NOMO-1 (cell line): ENCODE measurements around the gene DNAH7.
"Not testable (repeated sequence)": the region's sequence is repeated elsewhere in the genome, so short reads cannot be mapped to it uniquely, and the experiment has no call there.

Source experiments
- DNase-seq, 2 experiments: peaks; one replicate each; lab custom pipeline; 2025; ENCODE audit not compliant: unreplicated experiment in 2 of 2; lab: John Stamatoyannopoulos, UW

DNAH7 gene

DNA sequence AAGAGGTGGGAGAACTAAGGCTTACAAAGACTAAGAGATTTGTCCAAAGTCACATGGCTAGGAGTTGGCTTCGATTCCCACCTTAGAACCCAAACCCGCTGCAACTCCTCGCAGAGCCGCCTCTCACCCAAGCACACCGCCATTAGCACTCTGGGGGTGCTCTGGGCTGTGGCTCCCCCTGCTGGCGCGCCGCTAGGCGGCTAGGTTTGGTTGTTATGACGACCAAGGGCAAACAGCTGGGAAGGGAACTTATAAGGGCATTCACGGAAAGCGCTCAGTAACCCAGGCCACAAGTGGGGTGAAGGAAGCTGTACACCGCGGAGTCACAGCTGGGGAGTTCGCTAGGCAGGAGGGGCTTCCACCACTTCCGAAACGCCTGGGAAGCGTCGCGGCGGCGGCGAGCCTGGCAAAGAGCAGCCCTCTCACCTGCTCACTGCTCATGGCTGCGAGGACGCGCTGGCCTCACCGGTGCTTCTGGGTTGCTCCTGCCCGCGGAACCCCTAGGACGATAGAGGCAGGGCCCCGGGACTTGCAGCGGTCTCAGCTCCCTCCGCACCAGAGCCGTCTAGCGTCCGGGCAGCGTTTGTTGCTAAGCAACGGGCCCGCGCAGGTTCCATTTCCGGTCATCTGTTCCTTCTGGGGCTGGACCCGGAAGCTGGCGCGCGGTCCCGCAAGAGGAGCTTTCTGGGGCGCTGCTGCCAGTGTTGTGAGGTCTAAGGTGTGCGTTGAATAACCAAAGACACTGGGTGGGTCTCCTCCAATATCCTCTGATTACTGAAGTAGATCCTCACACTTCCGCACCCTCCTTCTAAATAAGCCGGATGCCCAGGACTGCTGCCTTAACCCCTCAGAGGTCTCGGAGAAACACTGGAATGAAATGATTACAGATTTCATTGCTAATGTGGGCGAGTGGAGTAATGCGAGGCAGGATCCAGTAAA lies at the start of gene DNAH7:
DNAH7 (minus strand) TSS at position 567 of the 939 bp plus-strand sequence; CDS start at position 441, 126 bp downstream.
- peak; percentile 87 to 90 for DNase-seq

DNA sequence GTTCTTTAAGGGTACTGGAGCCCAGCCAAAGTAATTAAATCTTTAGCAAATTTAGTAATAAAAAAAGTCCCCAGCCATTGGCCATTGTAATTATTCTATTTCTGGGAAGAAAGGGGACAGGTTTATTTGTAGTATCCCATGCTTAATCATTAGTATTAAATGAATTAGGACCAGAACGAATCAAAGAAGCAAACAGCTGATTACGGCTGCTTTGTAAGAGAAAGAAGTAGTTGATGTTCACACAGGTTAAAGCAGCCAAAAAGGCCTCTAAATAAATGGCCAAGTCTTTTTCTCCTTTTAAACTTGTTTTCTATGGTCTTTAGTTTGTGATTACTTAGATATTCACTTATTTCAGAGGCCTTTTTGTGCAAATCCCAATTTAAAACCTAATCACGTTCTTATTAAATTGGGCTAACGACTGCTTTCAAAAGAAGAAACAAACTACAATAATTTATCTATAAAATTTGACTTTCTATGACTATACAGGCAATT lies 48.6 kb upstream of the DNAH7 start:
- DNase-seq, result no peak

DNA sequence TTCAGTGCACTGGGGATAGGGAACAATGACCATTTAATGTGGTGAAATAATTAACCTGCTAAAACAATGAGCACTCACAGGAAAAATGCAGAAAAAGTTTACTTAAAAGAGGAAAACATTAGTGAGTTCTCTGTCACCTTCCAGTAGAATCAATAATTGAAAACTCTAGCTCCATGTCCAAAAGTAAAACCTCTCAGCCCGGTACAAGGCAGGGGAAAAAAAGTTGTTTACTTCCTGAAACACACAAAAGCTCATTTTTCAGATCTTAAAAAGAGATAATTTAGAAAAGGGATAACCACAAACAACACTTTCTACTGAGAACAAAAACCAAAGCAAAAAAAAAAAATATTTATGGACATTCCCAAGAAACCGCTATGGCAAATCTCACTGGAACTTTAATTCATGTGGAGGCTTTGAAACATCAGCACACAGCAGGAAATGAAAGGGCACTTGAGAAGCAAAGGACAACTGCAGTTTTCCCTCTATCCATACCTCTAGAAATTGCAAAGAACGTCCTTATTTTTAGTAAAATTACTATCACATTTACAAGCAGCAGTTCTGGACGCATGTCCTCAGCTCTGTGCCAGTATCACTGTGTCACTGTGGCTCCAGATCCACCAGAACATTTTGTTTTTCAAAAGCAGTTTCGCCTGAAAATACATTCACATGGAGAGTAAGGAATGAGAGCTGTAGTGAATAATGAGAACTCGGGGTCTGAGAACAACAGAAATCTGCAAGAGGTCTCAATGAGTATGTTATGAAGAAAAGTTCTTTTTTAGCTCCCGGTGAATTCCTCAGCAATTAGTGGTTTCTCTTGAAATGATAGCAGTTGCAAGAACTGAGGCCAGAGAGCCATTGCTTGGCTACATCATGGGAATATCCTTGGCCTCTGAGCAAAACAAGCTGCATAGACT lies 44.7 kb upstream of the DNAH7 start:
- peak in 1 of 2 experiments; percentile 27 for DNase-seq

DNA sequence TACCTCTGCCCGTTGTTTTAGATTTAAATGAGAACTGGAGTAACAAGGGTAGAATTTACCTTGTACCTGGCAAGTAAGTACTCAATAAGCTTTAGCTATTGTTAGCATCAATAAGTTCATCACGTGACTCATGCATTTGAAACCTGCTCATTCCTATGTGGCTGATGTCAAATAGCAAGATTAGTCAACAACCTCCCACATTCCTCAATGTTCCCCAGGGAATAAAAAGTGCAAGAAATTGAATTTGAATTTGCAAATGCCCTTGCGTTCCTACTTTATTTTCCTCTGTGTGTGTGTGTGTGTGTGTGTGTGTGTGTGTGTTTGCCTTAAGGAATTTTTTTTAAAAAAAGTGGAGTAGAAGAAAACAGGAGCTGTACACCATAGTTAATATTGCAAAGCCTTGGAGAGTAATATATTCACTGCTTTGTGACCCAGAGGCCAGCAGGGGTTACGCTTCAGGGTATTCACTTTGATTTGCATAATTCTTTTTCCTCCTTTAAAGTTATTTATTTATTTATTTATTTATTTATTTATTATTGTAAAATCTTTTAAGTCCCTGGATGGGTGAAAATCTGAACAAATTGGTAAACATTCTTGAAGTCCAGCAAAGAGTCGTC lies 43.9 kb upstream of the DNAH7 start:
- DNase-seq, result no peak

DNA sequence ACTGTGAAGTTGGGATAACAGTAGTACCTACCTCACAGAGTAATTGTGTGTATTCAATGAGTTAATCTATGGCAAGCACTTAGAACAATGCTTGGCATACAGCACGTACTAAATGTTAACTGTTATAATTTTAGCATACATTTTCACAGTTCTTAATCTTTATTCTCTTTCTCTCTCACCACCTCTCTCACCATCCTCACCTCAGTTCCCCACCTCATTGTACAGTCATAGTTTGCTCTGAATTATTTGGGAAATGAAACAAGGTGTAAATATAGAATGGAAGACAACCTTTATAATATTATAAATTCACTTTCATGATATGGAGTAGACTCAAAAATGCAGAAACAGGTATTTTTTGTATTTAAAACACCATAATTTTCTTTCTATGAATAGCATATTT lies 40.0 kb upstream of the DNAH7 start:
- no peak for DNase-seq

DNA sequence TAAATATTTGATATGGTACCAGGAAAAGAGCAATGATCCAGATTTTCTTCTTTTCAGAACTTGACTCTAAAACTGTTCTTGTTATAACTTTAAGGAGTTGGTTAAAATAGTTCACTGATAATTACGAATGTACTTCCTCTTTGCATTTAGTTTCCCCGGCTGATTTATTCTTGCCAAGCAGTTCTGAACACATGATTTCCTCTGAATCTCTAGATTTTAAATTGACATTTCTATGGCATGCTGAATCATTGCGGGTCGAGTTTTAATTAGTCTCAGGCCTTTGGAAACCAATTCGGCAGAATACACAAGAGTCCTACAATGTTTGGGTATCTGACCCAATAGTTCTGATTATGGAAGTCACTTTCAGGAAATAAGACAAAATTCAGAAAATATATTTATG lies 37.3 kb upstream of the DNAH7 start:
- DNase-seq, result peak; percentile 63 to 93

DNA sequence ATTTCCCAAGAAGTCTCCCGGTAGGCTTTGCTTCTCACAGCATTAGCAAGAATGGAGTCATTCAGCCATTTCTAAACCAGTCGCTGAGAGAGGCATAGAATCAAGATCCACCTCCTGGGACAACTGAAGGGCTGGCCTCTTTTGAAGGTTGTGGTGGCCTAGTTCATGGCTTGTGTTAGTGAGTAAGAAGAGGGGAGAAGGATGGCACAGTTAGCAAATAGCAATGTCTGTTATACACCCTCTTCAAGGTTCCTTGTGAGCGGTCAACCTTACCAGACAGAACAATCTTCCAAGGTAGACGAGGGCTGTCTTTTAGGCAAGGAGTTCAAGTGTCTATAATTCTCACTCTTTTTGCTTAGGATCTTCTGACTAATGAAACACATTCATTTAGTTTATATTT lies 35.4 kb upstream of the DNAH7 start:
- no peak for DNase-seq

DNA sequence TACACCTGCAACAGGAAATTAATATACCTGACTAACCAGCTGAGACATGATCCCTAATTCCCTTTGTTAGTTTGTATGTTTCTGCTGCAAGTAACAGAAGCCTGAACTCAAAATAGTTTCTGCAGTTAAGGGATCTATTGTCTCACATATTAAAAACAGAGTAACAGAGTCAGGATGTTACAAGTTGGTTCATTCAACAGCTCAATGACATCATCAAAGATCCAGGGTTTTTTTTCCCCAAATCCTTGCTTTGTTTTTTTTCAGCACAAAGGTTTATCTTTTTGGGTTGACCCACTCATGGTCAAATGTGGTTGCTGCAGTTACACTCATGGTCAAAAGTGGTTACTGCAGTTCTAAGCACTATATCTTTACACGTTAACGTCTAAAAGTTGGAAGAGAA lies 35.0 kb upstream of the DNAH7 start:
- no peak for DNase-seq

DNA sequence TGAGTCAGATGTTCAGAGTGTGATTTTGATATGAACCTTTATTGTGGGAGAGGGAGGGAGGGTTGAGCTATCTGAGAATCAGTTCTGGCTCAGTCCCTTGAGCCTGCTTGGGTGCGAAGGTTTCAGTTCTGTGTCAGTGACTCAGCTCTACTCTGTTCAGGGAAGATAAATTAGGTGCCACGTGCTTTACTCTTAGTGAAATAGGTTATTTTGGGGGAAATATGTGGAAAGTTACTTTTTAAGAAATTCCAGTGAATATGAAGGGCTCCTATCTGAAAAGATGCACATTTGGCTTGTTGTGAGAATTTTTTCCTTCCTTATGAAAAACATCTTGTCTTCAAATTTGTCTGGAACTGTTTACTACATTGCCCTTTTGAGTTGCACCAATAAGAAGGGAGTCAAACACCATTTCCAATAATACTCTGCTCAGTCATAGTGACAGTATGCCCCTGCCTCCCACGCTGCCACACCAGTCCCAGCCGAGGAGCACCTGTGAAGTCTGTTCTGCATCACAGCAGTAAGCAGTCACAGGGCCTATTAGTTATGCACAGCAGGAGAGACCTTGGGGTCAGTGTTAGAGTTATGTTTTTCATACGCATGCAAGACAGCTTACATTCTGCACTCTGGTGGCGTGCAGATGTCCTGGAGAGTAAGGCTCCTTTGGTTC lies 32.8 kb upstream of the DNAH7 start:
- DNase-seq, result peak; percentile 16 to 65

DNA sequence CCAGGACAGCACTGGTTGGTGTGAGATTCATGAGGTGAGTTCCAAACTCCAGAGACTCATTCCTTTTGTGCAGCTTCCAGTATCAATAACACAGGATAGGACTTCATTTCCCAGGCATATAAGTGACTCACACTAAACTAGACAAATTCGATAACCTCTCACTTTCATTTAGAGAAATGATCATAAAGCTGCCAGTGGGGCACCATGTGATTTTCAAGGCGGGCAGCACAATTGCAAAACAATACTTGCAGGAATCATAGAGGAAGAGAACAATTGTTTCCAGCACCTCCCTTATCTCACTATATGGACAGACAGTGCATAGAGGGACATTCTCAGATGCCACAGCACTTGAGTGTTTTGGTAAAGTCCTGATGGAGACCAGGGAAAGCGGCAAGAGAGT lies 31.3 kb upstream of the DNAH7 start:
- DNase-seq, result peak; percentile 14 to 55

DNA sequence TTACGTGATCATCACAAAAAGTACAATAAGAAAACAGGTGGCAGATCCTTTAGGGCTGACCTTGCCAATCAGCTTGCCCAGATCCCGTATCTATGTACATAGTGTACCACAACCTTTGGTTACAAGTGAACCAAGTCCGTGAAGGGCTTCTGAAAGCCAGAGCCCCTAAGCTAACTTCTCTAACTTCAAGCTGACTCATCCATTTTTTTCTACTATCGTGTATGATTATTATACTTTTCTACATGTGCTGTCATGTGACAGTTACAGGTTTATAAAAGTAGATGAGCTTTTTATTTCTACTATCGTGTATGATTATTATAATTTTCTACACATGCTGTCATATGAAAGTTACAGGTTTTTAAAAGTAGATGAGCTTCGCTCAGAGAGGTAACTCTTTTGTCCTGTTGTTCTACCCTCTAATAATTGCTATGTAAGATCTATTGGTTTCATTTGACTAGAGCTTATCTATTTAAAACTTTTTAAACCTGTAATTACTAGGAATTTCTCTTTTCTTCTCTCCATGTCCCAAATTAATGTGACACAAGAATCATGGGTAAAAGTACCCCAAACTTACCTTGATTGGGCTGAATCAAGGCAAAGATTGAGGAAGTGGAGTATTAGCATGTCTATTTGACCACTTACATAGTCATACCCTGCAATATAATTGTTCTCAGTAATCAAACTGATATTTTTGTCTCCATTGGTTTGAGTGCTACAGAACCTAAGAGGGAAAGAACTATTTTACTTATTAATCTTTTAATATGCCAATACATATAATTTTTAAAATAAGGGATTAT lies 29.4 kb upstream of the DNAH7 start:
- no peak for DNase-seq

DNA sequence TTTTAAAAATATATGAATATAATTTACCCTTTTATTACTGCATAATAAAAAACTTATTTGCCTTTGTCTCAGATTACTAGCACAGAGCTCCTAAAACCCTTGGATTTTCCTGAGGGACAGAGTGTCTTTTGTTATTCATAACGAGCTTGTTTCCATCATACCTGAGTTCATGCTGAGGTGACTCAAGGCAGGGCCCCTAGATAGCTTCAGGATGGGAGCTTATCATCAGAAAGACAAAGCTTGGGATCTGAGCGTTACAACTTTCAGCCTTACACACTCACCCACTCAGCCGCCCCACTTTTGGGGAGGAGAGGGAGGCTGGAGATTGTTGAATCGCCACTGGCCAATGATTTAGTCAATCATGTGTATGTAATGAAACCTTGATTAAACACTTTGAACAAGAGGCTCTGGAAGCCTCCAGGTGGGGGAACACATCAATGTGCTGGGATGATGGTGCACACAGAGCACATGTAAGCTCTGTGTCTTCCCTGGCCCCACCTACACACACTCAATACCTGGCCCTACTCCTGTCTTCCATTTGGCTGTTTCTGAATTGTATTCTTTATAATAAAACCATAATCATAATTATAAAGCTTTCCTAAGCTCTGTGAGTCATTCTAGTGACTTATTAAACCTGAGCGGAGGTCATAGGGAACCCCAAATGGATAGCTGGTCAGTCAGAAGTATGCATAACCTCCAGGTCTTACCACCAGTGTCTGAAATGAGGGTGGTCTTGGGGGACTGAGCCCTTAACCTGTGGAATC lies 28.5 kb upstream of the DNAH7 start:
- DNase-seq, result no peak

DNA sequence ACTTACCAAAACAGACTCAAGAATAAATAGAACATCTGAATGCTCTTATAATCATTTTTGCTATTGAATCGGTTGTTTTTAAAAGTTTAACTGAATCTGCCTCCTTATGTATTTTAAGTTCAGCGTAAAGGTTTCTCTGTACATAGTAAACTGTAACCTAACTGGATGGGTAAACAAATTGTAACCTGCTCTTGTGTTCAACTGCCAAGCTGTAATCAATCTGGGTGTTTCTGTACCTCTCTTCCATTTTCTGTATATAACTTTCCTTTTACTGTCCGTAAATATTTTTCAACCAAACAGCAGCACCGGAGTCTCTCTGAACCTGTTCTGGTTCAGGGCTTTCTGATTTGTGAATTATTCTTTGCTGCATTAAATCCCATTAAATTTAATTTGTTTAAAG lies 27.6 kb upstream of the DNAH7 start:
- no peak for DNase-seq

DNA sequence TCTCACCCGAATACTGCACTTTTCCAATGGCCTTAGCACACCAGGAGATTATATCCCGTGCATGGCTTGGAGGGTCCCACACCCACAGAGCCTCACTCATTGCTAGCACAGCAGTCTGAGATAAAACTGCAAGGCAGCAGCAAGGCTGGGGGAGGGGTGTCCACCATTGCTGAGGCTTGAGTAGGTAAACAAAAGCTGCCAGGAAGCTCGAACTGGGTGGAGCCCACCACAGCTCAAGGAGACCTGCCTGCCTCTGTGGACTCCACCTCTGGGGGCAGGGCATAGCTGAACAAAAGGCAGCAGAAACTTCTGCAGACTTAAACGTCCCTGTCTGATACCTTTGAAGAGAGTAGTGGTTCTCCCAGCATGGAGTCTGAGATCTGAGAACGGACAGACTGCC lies 20.8 kb upstream of the DNAH7 start:
- not testable (repeated sequence) for DNase-seq

DNA sequence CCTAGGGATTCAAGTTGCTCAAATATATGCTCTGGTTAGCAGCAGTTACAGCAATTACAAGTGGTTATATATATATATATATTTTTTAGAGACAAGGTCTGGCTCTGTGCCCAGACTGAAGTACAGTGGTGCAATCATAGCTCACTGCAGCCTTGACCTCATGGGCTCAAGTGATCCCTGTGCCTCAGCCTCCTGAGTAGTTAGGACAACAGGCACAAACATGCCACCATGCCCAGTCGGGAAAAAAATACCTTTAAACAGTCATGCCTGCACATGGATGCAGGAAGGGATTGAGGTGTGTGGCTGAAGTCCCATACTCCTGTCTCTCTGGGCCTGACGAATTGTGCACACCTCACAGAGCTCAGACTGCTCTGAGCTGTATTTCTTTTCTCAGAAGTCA lies 19.6 kb upstream of the DNAH7 start:
- DNase-seq, result no peak

DNA sequence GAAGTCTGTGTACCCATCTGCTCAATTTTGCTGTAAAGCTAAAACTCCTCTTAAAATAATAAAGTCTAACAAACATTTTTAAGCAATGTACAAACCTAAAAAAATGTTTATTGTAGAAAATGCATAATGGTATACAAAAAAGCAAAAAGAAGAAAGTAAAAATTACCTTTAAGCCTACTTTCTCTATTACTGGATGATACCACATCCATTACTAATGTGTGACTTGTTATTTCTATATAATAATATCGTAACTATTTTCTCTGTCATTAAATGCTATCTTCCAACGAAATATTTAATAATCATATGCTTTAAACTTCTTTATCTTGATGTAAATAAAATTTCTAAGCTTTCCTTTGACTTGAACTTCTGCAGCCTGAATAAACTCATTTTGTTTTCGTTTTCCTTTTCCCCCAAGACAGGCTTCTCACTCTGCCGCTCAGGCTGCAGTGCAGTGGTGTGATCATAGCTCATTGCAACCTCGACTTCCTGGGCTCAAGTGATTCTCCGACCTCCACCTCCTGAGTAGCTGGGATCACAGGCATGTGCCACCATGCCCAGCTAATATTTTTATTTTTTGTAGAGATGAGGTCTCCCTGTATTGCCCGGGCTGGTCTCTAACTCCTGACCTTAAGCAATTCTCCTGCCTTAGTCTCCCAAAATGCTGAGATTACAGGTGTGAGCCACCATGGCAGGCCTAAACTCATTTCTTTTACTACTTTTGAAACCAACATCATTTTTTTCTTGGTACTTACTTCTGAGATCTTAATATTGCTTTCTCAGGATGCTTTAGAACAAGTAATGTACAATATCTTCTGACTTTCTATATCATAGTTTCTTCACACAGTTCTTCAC lies 18.1 kb upstream of the DNAH7 start:
- no peak for DNase-seq

DNA sequence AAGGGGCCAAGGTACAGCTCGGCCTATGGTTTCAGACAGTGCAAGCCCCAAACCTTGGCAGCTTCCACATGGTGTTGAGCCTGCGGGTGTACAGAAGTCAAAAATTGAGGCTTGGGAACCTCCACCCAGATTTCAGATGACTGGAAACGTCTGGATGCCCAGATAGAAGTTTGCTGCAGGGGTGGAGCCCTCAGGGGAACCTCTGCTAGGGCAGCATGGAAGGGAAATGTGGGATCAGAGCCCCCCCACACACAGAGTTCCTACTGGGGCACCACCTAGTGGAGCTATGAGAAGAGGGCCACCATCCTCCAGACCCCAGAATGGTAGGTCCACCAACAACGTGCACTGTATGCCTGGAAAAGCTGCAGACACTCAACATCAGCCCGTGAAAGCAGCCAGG lies 15.0 kb upstream of the DNAH7 start:
- DNase-seq, result no peak

DNA sequence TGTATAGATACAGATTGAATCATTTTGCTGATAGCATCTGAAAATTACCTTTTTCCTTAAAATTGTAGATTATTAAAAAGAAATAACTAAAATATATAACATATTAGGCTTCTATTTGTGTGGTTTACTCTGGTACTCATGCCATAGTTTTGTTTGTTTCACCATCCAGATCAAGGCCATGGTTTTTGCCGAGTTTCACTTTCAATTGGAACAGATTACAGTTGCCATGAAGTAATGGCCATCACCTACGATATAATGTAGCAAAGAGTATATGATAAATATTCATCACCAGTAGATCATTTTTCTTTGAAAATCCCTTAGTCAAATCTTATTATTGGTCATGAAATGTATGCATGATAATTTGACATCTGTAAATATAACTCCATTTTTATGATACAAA lies 11.9 kb upstream of the DNAH7 start:
- no peak for DNase-seq
